Measurements from ENCODE around the gene DEFB129. TPM values are rescaled to one million over a fixed set of nuclear protein-coding genes. Genes with fewer than 3 reads are reported as not detected.

Gene DEFB129
- total RNA-seq, 4 donors from 2014 or later, result not detected

GRCh38 chr20:258269-258858, 31.3 kb downstream of the DEFB129 start:
- Histone ChIP-seq H3K27ac (no peak overlapping the region), H3K4me3 (no peak overlapping the region), H3K27me3 (peaks cover 5% of the 10 kb centered on the region), H3K4me1 (no peaks in the 10 kb centered on the region), H3K36me3 (no peaks in the 10 kb centered on the region), H3K9me3 (no peaks in the 10 kb centered on the region)
- no peak for TF ChIP-seq POLR2AphosphoS5 (IDR thresholded peaks at IDR 0.05)
- TF ChIP-seq, protein P1, sequence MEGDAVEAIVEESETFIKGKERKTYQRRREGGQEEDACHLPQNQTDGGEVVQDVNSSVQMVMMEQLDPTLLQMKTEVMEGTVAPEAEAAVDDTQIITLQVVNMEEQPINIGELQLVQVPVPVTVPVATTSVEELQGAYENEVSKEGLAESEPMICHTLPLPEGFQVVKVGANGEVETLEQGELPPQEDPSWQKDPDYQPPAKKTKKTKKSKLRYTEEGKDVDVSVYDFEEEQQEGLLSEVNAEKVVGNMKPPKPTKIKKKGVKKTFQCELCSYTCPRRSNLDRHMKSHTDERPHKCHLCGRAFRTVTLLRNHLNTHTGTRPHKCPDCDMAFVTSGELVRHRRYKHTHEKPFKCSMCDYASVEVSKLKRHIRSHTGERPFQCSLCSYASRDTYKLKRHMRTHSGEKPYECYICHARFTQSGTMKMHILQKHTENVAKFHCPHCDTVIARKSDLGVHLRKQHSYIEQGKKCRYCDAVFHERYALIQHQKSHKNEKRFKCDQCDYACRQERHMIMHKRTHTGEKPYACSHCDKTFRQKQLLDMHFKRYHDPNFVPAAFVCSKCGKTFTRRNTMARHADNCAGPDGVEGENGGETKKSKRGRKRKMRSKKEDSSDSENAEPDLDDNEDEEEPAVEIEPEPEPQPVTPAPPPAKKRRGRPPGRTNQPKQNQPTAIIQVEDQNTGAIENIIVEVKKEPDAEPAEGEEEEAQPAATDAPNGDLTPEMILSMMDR (IDR thresholded peaks at IDR 0.05), result no peak
- TF ChIP-seq POLR2A (IDR thresholded peaks at IDR 0.05), result no peak
- TF ChIP-seq EP300 (IDR thresholded peaks at IDR 0.05; ENCODE audit: low read depth), result no peak
- intact Hi-C loops (cut with DNase I; ENCODE audit: low total_unique reads) (loop anchor here (5.0 kb wide), 1 partner anchor 51 kb away; no protein-coding TSS in a partner anchor), in situ Hi-C loops (cut with MboI; ENCODE audit: low pct_ligation_motif_present in 1 of 4, low pct_unique_long_range_greater_than_20kb in 1 of 4, low sequenced_read_pairs in 3 of 4) (no loop called here)
- 25 to 57% methylated on average over 1 to 4 of the region's 4 CpGs for WGBS, 2 donors (ENCODE audit: low coverage in 1 of 2)
- no peak for DNase-seq

- H3K27ac ChIP-seq, result no peak overlapping the region
- peaks cover 5% of the 10 kb centered on the region for H3K27me3 ChIP-seq
- WGBS, 2 donors (ENCODE audit: low coverage in 1 of 2), result 47 to 60% methylated on average over 6 to 8 of the region's 8 CpGs
- intact Hi-C loops (cut with DNase I; ENCODE audit: low total_unique reads) (loop anchor here (5.0 kb wide), 1 partner anchor 52 kb away; no protein-coding TSS in a partner anchor), in situ Hi-C loops (cut with MboI; ENCODE audit: low pct_ligation_motif_present in 1 of 4, low pct_unique_long_range_greater_than_20kb in 1 of 4, low sequenced_read_pairs in 3 of 4) (no loop called here)
- TF ChIP-seq POLR2A (IDR thresholded peaks at IDR 0.05), result no peak
- TF ChIP-seq EP300 (IDR thresholded peaks at IDR 0.05; ENCODE audit: low read depth), result no peak
- TF ChIP-seq, protein P1 (IDR thresholded peaks at IDR 0.05), result no peak
- no peak for TF ChIP-seq POLR2AphosphoS5 (IDR thresholded peaks at IDR 0.05)
- H3K4me3 ChIP-seq, result no peak overlapping the region
- no peaks in the 10 kb centered on the region for H3K36me3 ChIP-seq
- DNase-seq, result no peak
- H3K4me1 ChIP-seq, result no peaks in the 10 kb centered on the region
- H3K9me3 ChIP-seq, result no peaks in the 10 kb centered on the region
These were observed 31.9 kb downstream of the DEFB129 start for GRCh38 chr20:258963-259362.

DNA sequence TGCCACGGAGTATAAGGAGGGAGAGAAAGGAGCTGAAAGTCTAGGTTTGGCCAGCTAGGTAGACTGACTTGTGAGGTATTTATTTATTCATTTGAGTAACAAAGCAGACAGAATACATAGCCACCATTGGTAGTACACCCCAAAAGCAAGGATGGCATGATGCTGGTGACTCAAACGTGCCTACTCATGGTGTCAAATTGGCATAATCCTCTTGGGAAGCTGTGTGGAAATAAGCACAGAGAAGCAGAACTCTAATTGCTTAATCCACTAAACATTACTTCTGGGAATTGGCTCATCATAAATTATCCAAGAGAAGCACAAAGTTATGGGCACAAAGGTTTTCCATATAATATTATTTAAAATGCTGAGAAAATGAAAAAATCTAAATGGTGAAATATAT, 32.9 kb downstream of the DEFB129 start:
- Histone ChIP-seq H3K9me3 (no peaks in the 10 kb centered on the region), H3K36me3 (no peaks in the 10 kb centered on the region), H3K27me3 (peaks cover 5% of the 10 kb centered on the region), H3K27ac (no peak overlapping the region), H3K4me3 (no peak overlapping the region), H3K4me1 (no peaks in the 10 kb centered on the region)
- TF ChIP-seq POLR2A (IDR thresholded peaks at IDR 0.05) (no peak), EP300 (IDR thresholded peaks at IDR 0.05; ENCODE audit: low read depth) (no peak), POLR2AphosphoS5 (IDR thresholded peaks at IDR 0.05) (no peak)
- TF ChIP-seq, protein P1 (IDR thresholded peaks at IDR 0.05), result no peak
- WGBS, 2 donors (ENCODE audit: low coverage in 1 of 2), result 64 to 69% methylated on average over 2 of the region's 2 CpGs
- DNase-seq, result no peak
- intact Hi-C loops (cut with DNase I; ENCODE audit: low total_unique reads), result loop anchor here (5.0 kb wide), 1 partner anchor 53 kb away; no protein-coding TSS in a partner anchor
- in situ Hi-C loops (cut with MboI; ENCODE audit: low pct_ligation_motif_present in 1 of 4, low pct_unique_long_range_greater_than_20kb in 1 of 4, low sequenced_read_pairs in 3 of 4), result no loop called here

- in situ Hi-C loops (cut with MboI; ENCODE audit: low pct_ligation_motif_present in 1 of 4, low pct_unique_long_range_greater_than_20kb in 1 of 4, low sequenced_read_pairs in 3 of 4) (no loop called here), intact Hi-C loops (cut with DNase I; ENCODE audit: low total_unique reads) (no loop called here)
- 74% methylated on average over 13 of the region's 13 CpGs; no CpG with 5 or more reads in 1 of the 2 donors for WGBS, 2 donors (ENCODE audit: low coverage in 1 of 2)
- no peaks in the 10 kb centered on the region for H3K9me3 ChIP-seq
- TF ChIP-seq POLR2AphosphoS5 (IDR thresholded peaks at IDR 0.05) (no peak), POLR2A (IDR thresholded peaks at IDR 0.05) (no peak)
- TF ChIP-seq, protein P1 (IDR thresholded peaks at IDR 0.05), result no peak
- DNase-seq, result no peak
- H3K27me3 ChIP-seq, result no peaks in the 10 kb centered on the region
- H3K36me3 ChIP-seq, result no peaks in the 10 kb centered on the region
- H3K27ac ChIP-seq, result no peak overlapping the region
- peaks cover 0 to 12% (median 2%) of the 10 kb centered on the region in 4 donors for H3K4me1 ChIP-seq
- no peak overlapping the region for H3K4me3 ChIP-seq
These were observed 36.6 kb downstream of the DEFB129 start for GRCh38 chr20:263701-264100.

Data from transverse colon (tissue), 4 donors.